ENCODE measurements around the gene ARID2.

ARID2 gene

DNA sequence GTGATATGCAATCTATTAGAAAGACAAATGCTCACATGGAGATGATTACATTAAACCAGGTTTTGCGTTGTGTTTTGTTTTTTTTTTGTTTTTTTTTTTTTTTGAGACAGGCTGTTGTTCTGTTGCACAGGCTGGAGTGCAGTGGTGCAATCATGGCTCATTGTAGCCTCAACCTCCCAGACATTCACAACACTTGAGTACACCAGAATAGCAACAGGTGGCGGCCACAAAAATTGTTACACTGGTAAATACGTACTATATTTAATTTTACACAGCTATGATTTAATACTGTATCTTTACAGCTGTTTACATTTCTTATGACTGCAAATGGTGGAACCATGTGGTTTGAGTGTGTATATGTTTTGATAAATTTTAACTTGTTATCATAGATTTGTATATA lies 200.9 kb downstream of the ARID2 start:
- no CpG with 5 or more reads among the region's 3 CpGs for WGBS
- DNase-seq = no peak
- Histone ChIP-seq H2BK15ac (ENCODE audit: low read depth, poor library complexity, severe bottlenecking) (no peak overlapping the region), H4K8ac (ENCODE audit: low read length) (no peak overlapping the region), H3K36me3 (ENCODE audit: control insufficient read depth in 1 of 2, insufficient read depth in 2 of 2, low read depth in 1 of 2, low read length in 2 of 2) (peaks cover 3 to 95% of the 10 kb centered on the region in 2 experiments), H3K18ac (ENCODE audit: low read depth in 1 of 2, low read length in 2 of 2) (no peak overlapping the region), H4K91ac (ENCODE audit: low read length) (no peak overlapping the region), H3K14ac (ENCODE audit: low read length in 2 of 2) (no peak overlapping the region), H2AK5ac (ENCODE audit: low read length, severe bottlenecking) (no peak overlapping the region), H3K4me1 (ENCODE audit: control insufficient read depth, insufficient read depth, low read depth, low read length) (no peaks in the 10 kb centered on the region), H3K9me3 (ENCODE audit: control insufficient read depth, low read length) (no peaks in the 10 kb centered on the region), H2BK120ac (ENCODE audit: low read depth, low read length) (no peak overlapping the region), H3K79me1 (replicated peaks; ENCODE audit: low read length, poor library complexity, severe bottlenecking) (peaks cover 18% of the 10 kb centered on the region), H3K27ac (ENCODE audit: low read length, poor library complexity, severe bottlenecking) (no peak overlapping the region), H3K4me3 (ENCODE audit: insufficient read depth in 1 of 2, low read depth in 1 of 2, low read length in 2 of 2) (no peak overlapping the region), H3K4ac (ENCODE audit: low read depth in 1 of 2, low read length in 2 of 2) (no peak overlapping the region), H2BK5ac (ENCODE audit: low read depth, low read length, poor library complexity, severe bottlenecking) (no peak overlapping the region), H2AFZ (ENCODE audit: low read depth, low read length) (no peak overlapping the region), H3K23ac (ENCODE audit: low read length in 2 of 2) (no peak overlapping the region), H2BK12ac (ENCODE audit: low read length in 2 of 2) (no peak overlapping the region), H3K4me2 (ENCODE audit: low read length, poor library complexity, severe bottlenecking) (no peak overlapping the region), H3K27me3 (ENCODE audit: control insufficient read depth in 1 of 2, insufficient read depth in 1 of 2, low read length in 2 of 2) (no peaks in the 10 kb centered on the region), H3K9ac (ENCODE audit: low read length) (no peak overlapping the region)

DNA sequence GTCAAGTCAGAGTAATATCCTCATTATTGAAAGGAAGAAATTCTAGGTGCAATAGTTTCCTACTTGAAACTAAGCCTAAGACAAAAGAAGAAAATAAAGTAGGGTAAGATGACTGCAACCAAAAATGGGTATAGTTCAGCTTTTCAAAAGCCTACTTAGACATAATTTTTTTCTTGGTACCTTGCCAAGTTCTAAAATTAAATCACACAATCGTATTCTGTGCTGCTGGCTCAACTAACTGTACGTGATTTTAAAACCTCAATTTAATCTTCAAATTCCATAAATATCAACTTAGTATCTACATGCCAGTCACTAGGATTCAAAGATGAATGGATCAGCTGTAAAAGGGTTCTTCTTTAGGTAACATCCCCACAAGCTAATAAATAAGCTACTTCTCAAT lies 204.0 kb downstream of the ARID2 start:
- H3K36me3 ChIP-seq (ENCODE audit: control insufficient read depth in 1 of 2, insufficient read depth in 2 of 2, low read depth in 1 of 2, low read length in 2 of 2) = peaks cover 3 to 74% of the 10 kb centered on the region in 2 experiments
- H3K4ac ChIP-seq (ENCODE audit: low read depth in 1 of 2, low read length in 2 of 2) = no peak overlapping the region
- no peak overlapping the region for H2AK5ac ChIP-seq (ENCODE audit: low read length, severe bottlenecking)
- DNase-seq = no peak
- H3K27ac ChIP-seq (ENCODE audit: low read length, poor library complexity, severe bottlenecking) = no peak overlapping the region
- H3K4me2 ChIP-seq (ENCODE audit: low read length, poor library complexity, severe bottlenecking) = no peak overlapping the region
- H3K9ac ChIP-seq (ENCODE audit: low read length) = no peak overlapping the region
- no peak overlapping the region for H4K91ac ChIP-seq (ENCODE audit: low read length)
- no peak overlapping the region for H3K14ac ChIP-seq (ENCODE audit: low read length in 2 of 2)
- no peak overlapping the region for H2BK5ac ChIP-seq (ENCODE audit: low read depth, low read length, poor library complexity, severe bottlenecking)
- no peak overlapping the region for H2BK120ac ChIP-seq (ENCODE audit: low read depth, low read length)
- H3K4me3 ChIP-seq (ENCODE audit: insufficient read depth in 1 of 2, low read depth in 1 of 2, low read length in 2 of 2) = no peak overlapping the region
- 100% methylated on average over 2 of the region's 2 CpGs for WGBS
- H3K4me1 ChIP-seq (ENCODE audit: control insufficient read depth, insufficient read depth, low read depth, low read length) = no peaks in the 10 kb centered on the region
- no peak overlapping the region for H3K18ac ChIP-seq (ENCODE audit: low read depth in 1 of 2, low read length in 2 of 2)
- H2AFZ ChIP-seq (ENCODE audit: low read depth, low read length) = no peak overlapping the region
- no peak overlapping the region for H3K23ac ChIP-seq (ENCODE audit: low read length in 2 of 2)
- no peak overlapping the region for H2BK15ac ChIP-seq (ENCODE audit: low read depth, poor library complexity, severe bottlenecking)
- no peak overlapping the region for H4K8ac ChIP-seq (ENCODE audit: low read length)
- no peaks in the 10 kb centered on the region for H3K9me3 ChIP-seq (ENCODE audit: control insufficient read depth, low read length)
- H3K27me3 ChIP-seq (ENCODE audit: control insufficient read depth in 1 of 2, insufficient read depth in 1 of 2, low read length in 2 of 2) = no peaks in the 10 kb centered on the region
- no peak overlapping the region for H2BK12ac ChIP-seq (ENCODE audit: low read length in 2 of 2)
- peaks cover 12% of the 10 kb centered on the region for H3K79me1 ChIP-seq (replicated peaks; ENCODE audit: low read length, poor library complexity, severe bottlenecking)

DNA sequence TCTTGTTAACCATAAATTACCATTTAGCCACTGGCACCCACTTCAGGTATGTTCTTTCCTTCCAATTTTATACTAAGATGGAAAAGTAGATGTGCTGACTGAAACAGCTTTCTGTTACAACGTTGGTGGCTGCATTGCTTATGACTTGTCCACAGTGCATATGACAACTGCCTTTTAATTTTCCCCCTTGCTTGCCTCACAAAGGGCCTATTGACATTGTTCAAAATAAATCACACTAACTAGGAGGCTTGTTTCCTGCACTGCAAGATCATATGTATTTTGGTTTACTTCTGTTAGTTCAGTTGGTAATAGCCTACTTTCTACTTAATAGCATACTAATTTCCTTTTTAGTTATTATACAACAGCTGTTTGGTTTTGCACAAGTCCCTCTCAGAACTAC lies 205.4 kb downstream of the ARID2 start:
- Histone ChIP-seq H3K9me3 (ENCODE audit: control insufficient read depth, low read length) (no peaks in the 10 kb centered on the region), H3K9ac (ENCODE audit: low read length) (no peak overlapping the region), H3K4me1 (ENCODE audit: control insufficient read depth, insufficient read depth, low read depth, low read length) (no peaks in the 10 kb centered on the region), H2BK15ac (ENCODE audit: low read depth, poor library complexity, severe bottlenecking) (no peak overlapping the region), H2AFZ (ENCODE audit: low read depth, low read length) (no peak overlapping the region), H4K8ac (ENCODE audit: low read length) (no peak overlapping the region), H3K4ac (ENCODE audit: low read depth in 1 of 2, low read length in 2 of 2) (no peak overlapping the region), H3K4me2 (ENCODE audit: low read length, poor library complexity, severe bottlenecking) (no peak overlapping the region), H2BK5ac (ENCODE audit: low read depth, low read length, poor library complexity, severe bottlenecking) (no peak overlapping the region), H4K91ac (ENCODE audit: low read length) (no peak overlapping the region), H3K27me3 (ENCODE audit: control insufficient read depth in 1 of 2, insufficient read depth in 1 of 2, low read length in 2 of 2) (no peaks in the 10 kb centered on the region), H3K36me3 (ENCODE audit: control insufficient read depth in 1 of 2, insufficient read depth in 2 of 2, low read depth in 1 of 2, low read length in 2 of 2) (peaks cover 2 to 71% of the 10 kb centered on the region in 2 experiments), H3K14ac (ENCODE audit: low read length in 2 of 2) (no peak overlapping the region), H2BK120ac (ENCODE audit: low read depth, low read length) (no peak overlapping the region), H2BK12ac (ENCODE audit: low read length in 2 of 2) (no peak overlapping the region), H3K4me3 (ENCODE audit: insufficient read depth in 1 of 2, low read depth in 1 of 2, low read length in 2 of 2) (no peak overlapping the region), H3K79me1 (replicated peaks; ENCODE audit: low read length, poor library complexity, severe bottlenecking) (peaks cover 12% of the 10 kb centered on the region), H2AK5ac (ENCODE audit: low read length, severe bottlenecking) (no peak overlapping the region), H3K23ac (ENCODE audit: low read length in 2 of 2) (no peak overlapping the region), H3K18ac (ENCODE audit: low read depth in 1 of 2, low read length in 2 of 2) (no peak overlapping the region), H3K27ac (ENCODE audit: low read length, poor library complexity, severe bottlenecking) (no peak overlapping the region)
- no peak for DNase-seq
- 55% methylated on average over 1 of the region's 1 CpG for WGBS

DNA sequence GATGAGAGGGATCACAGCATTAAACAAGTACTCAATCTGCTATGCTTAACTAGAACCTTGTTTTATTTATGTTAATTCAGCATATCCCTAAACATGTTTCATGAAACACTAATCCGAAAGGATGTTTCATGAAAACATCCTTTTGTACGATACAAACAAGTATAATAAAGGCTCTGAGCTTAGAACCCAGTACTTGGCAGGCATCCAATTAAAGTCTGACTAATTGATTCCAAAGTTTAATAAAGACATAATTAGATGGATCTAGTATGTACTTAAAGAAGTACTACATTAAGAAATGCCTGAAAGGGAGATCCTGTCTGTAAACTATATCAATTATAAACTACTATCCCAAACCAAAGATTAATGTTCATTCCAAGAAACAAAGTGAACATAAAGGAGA lies 209.1 kb downstream of the ARID2 start:
- Histone ChIP-seq H3K4me3 (ENCODE audit: insufficient read depth in 1 of 2, low read depth in 1 of 2, low read length in 2 of 2) (no peak overlapping the region), H2BK12ac (ENCODE audit: low read length in 2 of 2) (no peak overlapping the region), H3K23ac (ENCODE audit: low read length in 2 of 2) (no peak overlapping the region), H4K8ac (ENCODE audit: low read length) (no peak overlapping the region), H3K14ac (ENCODE audit: low read length in 2 of 2) (no peak overlapping the region), H3K9ac (ENCODE audit: low read length) (no peak overlapping the region), H2AK5ac (ENCODE audit: low read length, severe bottlenecking) (no peak overlapping the region), H2AFZ (ENCODE audit: low read depth, low read length) (no peak overlapping the region), H3K18ac (ENCODE audit: low read depth in 1 of 2, low read length in 2 of 2) (no peak overlapping the region), H3K9me3 (ENCODE audit: control insufficient read depth, low read length) (no peaks in the 10 kb centered on the region), H4K91ac (ENCODE audit: low read length) (no peak overlapping the region), H2BK15ac (ENCODE audit: low read depth, poor library complexity, severe bottlenecking) (no peak overlapping the region), H3K4me2 (ENCODE audit: low read length, poor library complexity, severe bottlenecking) (no peak overlapping the region), H3K27ac (ENCODE audit: low read length, poor library complexity, severe bottlenecking) (no peak overlapping the region), H3K79me1 (replicated peaks; ENCODE audit: low read length, poor library complexity, severe bottlenecking) (peaks cover 17% of the 10 kb centered on the region), H3K4me1 (ENCODE audit: control insufficient read depth, insufficient read depth, low read depth, low read length) (no peaks in the 10 kb centered on the region), H3K4ac (ENCODE audit: low read depth in 1 of 2, low read length in 2 of 2) (no peak overlapping the region), H3K36me3 (ENCODE audit: control insufficient read depth in 1 of 2, insufficient read depth in 2 of 2, low read depth in 1 of 2, low read length in 2 of 2) (peaks cover 5 to 71% of the 10 kb centered on the region in 2 experiments), H3K27me3 (ENCODE audit: control insufficient read depth in 1 of 2, insufficient read depth in 1 of 2, low read length in 2 of 2) (no peaks in the 10 kb centered on the region), H2BK5ac (ENCODE audit: low read depth, low read length, poor library complexity, severe bottlenecking) (no peak overlapping the region), H2BK120ac (ENCODE audit: low read depth, low read length) (no peak overlapping the region)
- no peak for DNase-seq
- WGBS = 92% methylated on average over 2 of the region's 2 CpGs

Data from mesenchymal stem cell (in vitro differentiated cells and primary cell).